ENCODE results near the gene C17orf113. TPM values are rescaled to one million over a fixed set of nuclear protein-coding genes. Genes with fewer than 3 reads are reported as not detected.
A peak's percentile ranks its signal among the peaks of the same experiment; 100 is the strongest.

Gene C17orf113
- total RNA-seq, 4 donors from 2014 or later = 0.13 to 0.86 (median 0.38) TPM

DNA sequence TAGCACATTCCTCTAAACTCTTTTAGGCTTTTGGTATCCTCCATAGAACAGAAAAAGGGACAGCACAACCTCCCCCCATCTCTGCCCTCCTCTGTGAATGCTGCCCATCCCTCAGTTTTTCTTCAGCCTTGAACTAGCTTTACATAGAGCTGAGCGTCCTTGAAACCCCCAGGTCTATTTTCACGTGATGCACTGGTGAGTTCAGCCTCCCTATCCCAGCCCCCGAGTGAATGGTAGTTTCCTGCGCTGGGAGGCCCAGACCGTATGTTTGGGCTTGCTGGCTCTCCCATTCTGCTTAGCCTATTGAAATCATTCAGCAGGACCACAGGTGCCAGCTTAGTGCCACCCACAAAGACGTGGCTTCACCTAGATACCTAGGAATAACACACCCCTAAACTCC, 25.4 kb upstream of the C17orf113 start:
- ATAC-seq (no peak), DNase-seq (no peak)
- peak overlapping the region in 1 of 4 donors; percentile 84 for H3K27ac ChIP-seq
- H3K9me3 ChIP-seq = no peaks in the 10 kb centered on the region
- intact Hi-C loops (cut with DNase I; ENCODE audit: low total_unique reads) (no loop called here), in situ Hi-C loops (cut with MboI; ENCODE audit: low sequenced_read_pairs in 4 of 4) (no loop called here)
- H3K27me3 ChIP-seq = no peaks in the 10 kb centered on the region
- TF ChIP-seq POLR2A (IDR thresholded peaks at IDR 0.05) = no peak
- TF ChIP-seq, protein P1, sequence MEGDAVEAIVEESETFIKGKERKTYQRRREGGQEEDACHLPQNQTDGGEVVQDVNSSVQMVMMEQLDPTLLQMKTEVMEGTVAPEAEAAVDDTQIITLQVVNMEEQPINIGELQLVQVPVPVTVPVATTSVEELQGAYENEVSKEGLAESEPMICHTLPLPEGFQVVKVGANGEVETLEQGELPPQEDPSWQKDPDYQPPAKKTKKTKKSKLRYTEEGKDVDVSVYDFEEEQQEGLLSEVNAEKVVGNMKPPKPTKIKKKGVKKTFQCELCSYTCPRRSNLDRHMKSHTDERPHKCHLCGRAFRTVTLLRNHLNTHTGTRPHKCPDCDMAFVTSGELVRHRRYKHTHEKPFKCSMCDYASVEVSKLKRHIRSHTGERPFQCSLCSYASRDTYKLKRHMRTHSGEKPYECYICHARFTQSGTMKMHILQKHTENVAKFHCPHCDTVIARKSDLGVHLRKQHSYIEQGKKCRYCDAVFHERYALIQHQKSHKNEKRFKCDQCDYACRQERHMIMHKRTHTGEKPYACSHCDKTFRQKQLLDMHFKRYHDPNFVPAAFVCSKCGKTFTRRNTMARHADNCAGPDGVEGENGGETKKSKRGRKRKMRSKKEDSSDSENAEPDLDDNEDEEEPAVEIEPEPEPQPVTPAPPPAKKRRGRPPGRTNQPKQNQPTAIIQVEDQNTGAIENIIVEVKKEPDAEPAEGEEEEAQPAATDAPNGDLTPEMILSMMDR (IDR thresholded peaks at IDR 0.05 in 4 of 5, conservative IDR thresholded peaks at IDR 0.05 in 1 of 5) = no peak
- H3K4me1 ChIP-seq = peaks cover 20 to 23% of the 10 kb centered on the region in 2 donors
- no peak overlapping the region for H3K4me3 ChIP-seq
- no peaks in the 10 kb centered on the region for H3K36me3 ChIP-seq

DNA sequence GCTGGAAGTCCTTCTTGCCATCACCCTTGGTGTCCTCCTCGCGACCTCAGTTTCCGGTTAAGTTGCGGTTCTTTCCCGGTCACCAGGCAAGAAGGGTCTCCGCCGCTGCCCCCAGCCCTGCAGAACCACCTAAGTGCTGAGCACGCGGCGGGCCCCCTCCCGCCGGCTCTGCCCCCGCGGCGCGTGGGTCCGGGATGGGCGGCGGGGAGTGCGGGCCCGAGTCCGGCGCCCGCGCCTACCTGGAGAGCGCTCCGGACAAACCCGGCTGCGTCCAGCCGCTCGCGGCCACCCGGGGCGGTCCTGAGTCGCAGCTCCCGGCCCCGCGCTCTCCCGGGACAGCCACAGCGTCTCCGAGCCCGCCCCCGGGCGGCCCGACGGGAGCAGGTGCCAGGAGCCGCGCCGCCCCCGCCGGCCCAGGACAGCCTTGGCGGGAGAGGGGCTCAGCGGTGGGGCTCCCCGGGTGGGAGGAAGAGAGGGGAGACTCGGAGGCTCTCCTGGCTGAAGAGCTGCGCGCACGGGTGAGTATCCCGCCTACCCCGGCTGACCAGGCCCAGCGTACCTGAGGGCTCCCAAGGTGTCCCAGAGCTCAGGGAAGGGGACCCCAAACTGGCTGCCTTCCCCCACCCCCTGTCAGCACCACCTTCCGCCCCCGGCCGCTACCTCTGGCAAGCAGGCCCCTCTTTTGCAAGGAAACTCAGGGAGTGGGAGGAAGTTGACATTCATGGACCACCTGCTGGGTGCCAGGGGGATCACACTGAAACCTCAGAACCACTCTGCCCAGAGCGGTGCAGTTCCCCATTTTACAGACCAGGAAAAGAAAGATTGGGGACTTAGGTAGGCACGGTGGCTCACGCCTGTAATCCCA, 22.2 kb upstream of the C17orf113 start:
- in situ Hi-C loops (cut with MboI; ENCODE audit: low sequenced_read_pairs in 4 of 4) (no loop called here), intact Hi-C loops (cut with DNase I; ENCODE audit: low total_unique reads) (no loop called here)
- DNase-seq (no peak), ATAC-seq (no peak)
- no peaks in the 10 kb centered on the region for H3K36me3 ChIP-seq
- no peak overlapping the region for H3K27ac ChIP-seq
- H3K4me1 ChIP-seq = peaks cover 18 to 19% of the 10 kb centered on the region in 2 donors
- peak overlapping the region; percentile 10 to 51 (median 32) for H3K4me3 ChIP-seq
- H3K9me3 ChIP-seq = no peaks in the 10 kb centered on the region
- no peak for TF ChIP-seq POLR2A (IDR thresholded peaks at IDR 0.05)
- TF ChIP-seq, protein P1 (IDR thresholded peaks at IDR 0.05 in 4 of 5, conservative IDR thresholded peaks at IDR 0.05 in 1 of 5) = peak in 1 of 5 experiments; percentile 14
- H3K27me3 ChIP-seq = no peaks in the 10 kb centered on the region

DNA sequence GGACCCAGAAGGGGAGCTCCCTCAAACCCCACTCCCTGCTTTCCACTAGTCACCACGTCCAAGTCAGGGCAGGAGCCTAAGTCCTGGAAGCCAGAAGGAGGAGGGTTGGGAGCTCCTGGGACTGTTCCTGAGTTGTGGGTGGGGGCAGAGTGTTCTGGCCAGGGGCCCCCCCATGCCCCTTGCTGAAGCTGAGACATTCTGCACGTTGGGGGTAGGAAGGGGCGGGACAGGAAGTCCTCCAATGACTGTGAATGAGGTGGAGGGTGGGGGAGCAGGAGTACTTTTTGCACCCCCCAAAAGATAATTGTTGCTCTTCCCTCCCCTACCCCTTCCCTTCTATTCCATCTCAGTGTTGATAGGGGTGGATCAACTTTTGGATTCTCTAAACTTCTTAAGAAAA, 21.4 kb upstream of the C17orf113 start:
- peaks cover 12 to 13% of the 10 kb centered on the region in 2 donors for H3K4me1 ChIP-seq
- DNase-seq (no peak), ATAC-seq (no peak)
- no peak for TF ChIP-seq POLR2A (IDR thresholded peaks at IDR 0.05)
- TF ChIP-seq, protein P1 (IDR thresholded peaks at IDR 0.05 in 4 of 5, conservative IDR thresholded peaks at IDR 0.05 in 1 of 5) = no peak
- H3K36me3 ChIP-seq = no peaks in the 10 kb centered on the region
- no peaks in the 10 kb centered on the region for H3K27me3 ChIP-seq
- H3K27ac ChIP-seq = no peak overlapping the region
- intact Hi-C loops (cut with DNase I; ENCODE audit: low total_unique reads) = no loop called here
- in situ Hi-C loops (cut with MboI; ENCODE audit: low sequenced_read_pairs in 4 of 4) = no loop called here
- no peaks in the 10 kb centered on the region for H3K9me3 ChIP-seq
- peak overlapping the region in 3 of 4 donors; percentile 20 to 51 (median 44) for H3K4me3 ChIP-seq

DNA sequence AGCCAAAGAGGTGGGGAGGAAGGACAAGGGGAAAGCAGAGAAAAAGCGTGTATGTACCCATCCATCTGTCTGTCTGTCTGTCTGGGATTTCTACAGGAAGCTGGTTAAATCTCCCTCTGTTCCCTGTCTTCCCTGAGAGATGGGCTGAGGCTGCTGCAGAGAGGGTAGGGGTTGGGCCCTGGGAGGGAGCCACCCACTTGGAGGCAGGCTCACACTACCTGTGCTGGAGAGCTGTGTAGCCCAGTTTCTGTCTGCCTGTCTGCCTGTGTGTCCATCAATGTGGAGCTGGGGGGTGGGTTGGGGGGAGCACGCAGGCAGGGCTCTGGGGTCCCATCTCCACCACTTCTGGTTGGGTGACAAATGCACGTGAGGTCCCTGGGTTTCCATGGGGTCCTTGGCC, 18.6 kb upstream of the C17orf113 start:
- no peak for DNase-seq
- no peak for TF ChIP-seq POLR2A (IDR thresholded peaks at IDR 0.05)
- TF ChIP-seq, protein P1 (IDR thresholded peaks at IDR 0.05 in 4 of 5, conservative IDR thresholded peaks at IDR 0.05 in 1 of 5) = no peak
- H3K27ac ChIP-seq = peak overlapping the region in 1 of 4 donors; percentile 63
- H3K27me3 ChIP-seq = no peaks in the 10 kb centered on the region
- peaks cover 15 to 16% of the 10 kb centered on the region in 2 donors for H3K4me1 ChIP-seq
- no peak overlapping the region for H3K4me3 ChIP-seq
- ATAC-seq = no peak
- in situ Hi-C loops (cut with MboI; ENCODE audit: low sequenced_read_pairs in 4 of 4) (loop anchor here in 3 of 4 donors (5.0 to 10.0 kb wide), 2 partner anchors 33 to 46 kb away; partner anchors contain the start of gene DHX58 (in 1 of the 3)), intact Hi-C loops (cut with DNase I; ENCODE audit: low total_unique reads) (no loop called here)
- no peaks in the 10 kb centered on the region for H3K36me3 ChIP-seq
- no peaks in the 10 kb centered on the region for H3K9me3 ChIP-seq
